Heart left ventricle (tissue), 13 donors: ENCODE measurements around the gene OR51B6.

ENCODE experiments used
- POLR2A ChIP-seq, 2 donors: fragments of 450-650 bp; IDR thresholded peaks; one replicate each; pipeline ENCODE4 v1.6.1; 2017; ENCODE audit warnings: antibody characterized with exemption in 2 of 2, mild to moderate bottlenecking in 2 of 2, moderate library complexity in 2 of 2
- TF ChIP-seq, protein P1 (sequence below), 12 donors: fragments of 200-600 bp; sonication (generic) in 4 of 12; IDR thresholded peaks; one replicate each; pipeline versions ENCODE4 v1.5.0 to v1.8.0; 2018 to 2022; ENCODE audit warnings: antibody characterized with exemption in 12 of 12, mild to moderate bottlenecking in 5 of 12
- donor health status: ischemic (EF 13 %, LVEDD 7.1; RV severe dilation, severe dysfunction).
- donor health status: DM: no; HTN: yes; CAD: no.
- donor health status: DM: no; HTN: no; CAD: no.
- donor health status: ischemic (EF 25% LVEDD 6.9; RV normal size, moderate dysfunction).
- donor health status: ischemic (EF 25% LVEDD 5.7; RV mildly dilated, moderate dysfunction).
- donor health status: ischemic (EF 35%, LVEDD 5.7; RV mildly dilated, moderate dysfunction).
- donor health status: nonischemic (EF 11% LVEDD 7.7; RV severe dilation, severe dysfunction).
- donor health status: DM: yes; HTN: yes; CAD: no.
- donor health status: PGD.
- donor health status: ischemic (EF 29% LVEDD 5.4; RV normal size, mild dysfunction).
- donor health status: nonischemic (EF 23%, LVEDD 6.1; RV moderate dilation, normal function).

DNA sequence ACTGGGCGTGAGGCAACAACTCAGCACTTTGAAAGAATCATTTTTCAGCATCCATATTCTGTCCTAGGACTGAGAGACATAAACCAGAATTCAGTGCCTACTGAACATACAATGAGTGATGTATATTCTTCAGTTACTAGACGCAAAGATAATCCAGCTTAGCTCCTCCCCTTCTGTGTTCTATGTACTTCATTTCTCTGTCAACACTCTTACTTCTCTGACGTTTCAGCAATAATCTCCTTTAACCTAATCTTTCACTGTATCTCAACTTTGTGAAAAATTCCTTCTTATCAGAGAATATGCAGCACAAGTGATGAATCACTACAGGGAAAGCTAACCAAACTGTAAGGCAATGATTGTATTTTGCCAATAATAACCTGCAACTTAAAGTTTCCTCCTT, 5.5 kb upstream of the OR51B6 start:
- TF ChIP-seq, protein P1, sequence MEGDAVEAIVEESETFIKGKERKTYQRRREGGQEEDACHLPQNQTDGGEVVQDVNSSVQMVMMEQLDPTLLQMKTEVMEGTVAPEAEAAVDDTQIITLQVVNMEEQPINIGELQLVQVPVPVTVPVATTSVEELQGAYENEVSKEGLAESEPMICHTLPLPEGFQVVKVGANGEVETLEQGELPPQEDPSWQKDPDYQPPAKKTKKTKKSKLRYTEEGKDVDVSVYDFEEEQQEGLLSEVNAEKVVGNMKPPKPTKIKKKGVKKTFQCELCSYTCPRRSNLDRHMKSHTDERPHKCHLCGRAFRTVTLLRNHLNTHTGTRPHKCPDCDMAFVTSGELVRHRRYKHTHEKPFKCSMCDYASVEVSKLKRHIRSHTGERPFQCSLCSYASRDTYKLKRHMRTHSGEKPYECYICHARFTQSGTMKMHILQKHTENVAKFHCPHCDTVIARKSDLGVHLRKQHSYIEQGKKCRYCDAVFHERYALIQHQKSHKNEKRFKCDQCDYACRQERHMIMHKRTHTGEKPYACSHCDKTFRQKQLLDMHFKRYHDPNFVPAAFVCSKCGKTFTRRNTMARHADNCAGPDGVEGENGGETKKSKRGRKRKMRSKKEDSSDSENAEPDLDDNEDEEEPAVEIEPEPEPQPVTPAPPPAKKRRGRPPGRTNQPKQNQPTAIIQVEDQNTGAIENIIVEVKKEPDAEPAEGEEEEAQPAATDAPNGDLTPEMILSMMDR (IDR thresholded peaks at IDR 0.05), result no peak
- no peak for TF ChIP-seq POLR2A (IDR thresholded peaks at IDR 0.05)
